NCI-H128 (cell line): ENCODE data around the gene VIT.
A peak's percentile ranks its signal among the peaks of the same experiment; 100 is the strongest.
"Not testable (repeated sequence)": the region's sequence is repeated elsewhere in the genome, so short reads cannot be mapped to it uniquely, and the experiment has no call there.

Experiments used
- DNase-seq: peaks from one replicate; lab custom pipeline; 2025; ENCODE audit not compliant: unreplicated experiment; lab: John Stamatoyannopoulos, UW

The VIT gene

DNA sequence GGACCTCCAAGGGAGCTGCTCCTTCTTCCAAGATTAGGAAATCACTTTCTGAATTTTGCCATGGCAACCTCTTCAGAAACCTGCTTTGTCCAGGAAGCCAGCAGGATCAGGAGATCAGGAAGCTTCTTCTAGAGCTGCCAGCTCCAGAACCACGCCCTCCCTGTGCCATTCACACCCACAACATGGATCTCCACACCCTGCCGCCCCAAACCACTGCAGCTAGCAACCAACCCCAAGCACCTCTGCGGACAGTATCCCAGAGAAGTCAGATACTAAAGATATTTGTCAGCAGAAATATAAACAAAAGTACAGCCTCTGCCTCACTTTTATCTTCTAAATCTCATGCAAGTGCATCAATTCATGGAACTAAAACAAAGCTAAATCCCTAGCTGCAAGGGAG lies 106.4 kb downstream of the VIT start:
- DNase-seq: no peak

- DNase-seq: no peak
Observed at GRCh38 chr2:36805635-36806224, 109.2 kb downstream of the VIT start.

GRCh38 chr2:36807223-36807886 lies 110.8 kb downstream of the VIT start:
- no peak for DNase-seq

DNA sequence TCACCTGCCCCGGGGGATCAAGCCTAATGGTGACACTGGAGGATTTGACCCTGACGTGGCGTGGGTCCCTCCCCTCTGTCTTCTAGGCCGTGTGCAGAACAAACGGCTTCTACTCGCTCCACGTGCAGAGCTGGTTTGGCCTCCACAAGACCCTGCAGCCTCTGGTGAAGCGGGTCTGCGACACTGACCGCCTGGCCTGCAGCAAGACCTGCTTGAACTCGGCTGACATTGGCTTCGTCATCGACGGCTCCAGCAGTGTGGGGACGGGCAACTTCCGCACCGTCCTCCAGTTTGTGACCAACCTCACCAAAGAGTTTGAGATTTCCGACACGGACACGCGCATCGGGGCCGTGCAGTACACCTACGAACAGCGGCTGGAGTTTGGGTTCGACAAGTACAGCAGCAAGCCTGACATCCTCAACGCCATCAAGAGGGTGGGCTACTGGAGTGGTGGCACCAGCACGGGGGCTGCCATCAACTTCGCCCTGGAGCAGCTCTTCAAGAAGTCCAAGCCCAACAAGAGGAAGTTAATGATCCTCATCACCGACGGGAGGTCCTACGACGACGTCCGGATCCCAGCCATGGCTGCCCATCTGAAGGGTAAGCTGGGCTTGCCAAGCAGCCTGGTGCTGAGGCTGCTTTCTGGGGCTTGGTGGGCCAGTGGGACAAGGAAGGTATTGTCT lies 112.0 kb downstream of the VIT start:
- DNase-seq: no peak

DNA sequence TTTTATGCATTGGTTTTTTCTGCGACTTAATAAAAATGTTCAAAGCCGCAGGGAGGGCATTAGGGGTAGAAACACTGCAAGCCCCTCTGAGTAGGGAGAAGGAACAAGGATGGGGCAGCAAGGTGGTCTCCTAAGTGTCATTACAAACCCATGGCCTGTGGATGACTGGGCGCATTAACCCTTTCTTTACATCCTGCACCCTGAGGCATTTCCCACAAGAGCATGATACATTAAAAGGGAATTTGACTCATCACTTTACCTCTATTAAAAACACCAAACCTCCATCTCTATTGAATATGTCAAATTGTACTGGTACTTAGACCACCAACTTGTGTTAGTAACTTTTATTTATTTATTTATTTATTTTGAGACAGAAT lies 112.5 kb downstream of the VIT start:
- DNase-seq: no peak

- DNase-seq: no peak
Observed at GRCh38 chr2:36811071-36811470, 114.6 kb downstream of the VIT start.

DNA sequence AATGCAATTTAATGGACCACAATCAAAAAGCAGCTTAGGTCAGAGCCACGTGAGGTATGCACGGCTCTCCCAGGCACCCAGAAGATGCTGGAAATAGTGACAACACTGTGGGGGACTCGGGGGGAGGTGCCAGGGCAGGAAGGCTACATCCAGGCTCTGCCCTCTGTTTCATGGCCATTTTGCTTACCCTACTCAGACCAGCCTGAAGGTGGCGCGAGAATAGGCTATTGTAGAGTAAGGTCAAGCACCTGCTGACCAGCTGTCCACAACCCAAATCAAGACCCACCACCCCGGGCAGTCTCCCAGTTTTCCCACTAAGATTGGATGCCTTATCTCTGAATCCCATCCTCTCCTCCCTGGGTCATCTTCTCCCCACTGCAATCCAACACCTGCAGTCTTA lies 115.7 kb downstream of the VIT start:
- no peak for DNase-seq

- DNase-seq: no peak
Observed at GRCh38 chr2:36818542-36818941, 122.0 kb downstream of the VIT start.

DNA sequence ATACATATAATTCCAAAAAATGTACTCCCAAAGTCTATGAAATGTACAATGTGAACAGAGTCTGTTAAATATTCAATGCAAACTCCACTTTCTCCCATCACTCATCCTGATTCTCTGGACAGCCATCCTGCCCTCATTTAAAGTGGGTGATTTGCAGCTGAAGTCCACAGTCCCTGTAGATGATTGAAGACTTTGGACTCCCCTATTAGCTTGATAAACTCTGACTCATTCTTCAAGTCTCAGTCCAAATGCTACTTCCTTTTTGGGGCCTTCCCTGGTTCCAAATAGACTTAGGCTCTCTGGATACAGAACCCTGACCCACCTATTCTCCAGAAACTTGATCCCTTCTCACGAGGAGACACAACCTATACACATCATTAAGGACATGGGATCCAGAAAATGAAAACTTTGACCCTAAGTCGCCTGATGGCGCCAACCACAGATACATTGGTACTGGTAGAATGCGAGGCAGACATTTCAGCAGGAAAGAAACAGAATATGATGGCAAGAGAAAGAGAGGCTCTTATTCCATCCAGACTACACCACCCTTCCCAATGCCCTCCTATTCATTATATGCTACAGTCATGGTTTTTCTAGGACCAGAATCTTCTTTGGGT lies 122.7 kb downstream of the VIT start:
- no peak for DNase-seq

DNA sequence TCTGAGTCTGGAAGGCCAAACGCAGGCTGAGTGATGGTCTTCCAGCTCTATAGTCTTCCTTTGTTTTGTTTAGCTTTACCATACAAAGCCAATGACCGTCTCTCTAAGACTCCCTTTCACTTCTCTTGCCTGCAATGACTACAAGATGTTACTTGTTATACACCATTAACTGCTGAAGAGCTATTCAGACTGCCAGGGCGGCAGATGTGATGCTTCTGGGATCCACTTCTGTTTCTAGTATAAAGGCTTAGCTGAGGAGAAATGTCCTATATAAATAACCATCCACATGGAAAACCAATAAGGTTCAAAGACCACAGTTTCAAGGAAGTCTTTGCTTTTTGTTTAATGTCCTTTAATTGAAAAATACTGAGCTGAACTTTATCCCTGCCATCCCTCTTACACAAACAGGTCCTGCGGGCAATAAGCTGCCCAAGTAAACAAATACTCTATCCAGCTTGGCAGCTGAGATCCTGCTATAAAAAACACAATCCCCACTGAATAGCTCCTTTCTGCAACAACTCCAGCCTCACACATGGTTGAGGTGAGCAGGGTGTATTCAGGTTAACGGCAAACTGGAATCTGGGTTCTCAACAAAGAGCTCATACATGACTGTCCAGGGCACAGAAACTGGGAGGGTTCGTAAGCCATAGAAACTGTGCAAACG lies 124.6 kb downstream of the VIT start:
- DNase-seq: peak; percentile 49

- DNase-seq: no peak
Observed at GRCh38 chr2:36823862-36824261, 127.4 kb downstream of the VIT start.

DNA sequence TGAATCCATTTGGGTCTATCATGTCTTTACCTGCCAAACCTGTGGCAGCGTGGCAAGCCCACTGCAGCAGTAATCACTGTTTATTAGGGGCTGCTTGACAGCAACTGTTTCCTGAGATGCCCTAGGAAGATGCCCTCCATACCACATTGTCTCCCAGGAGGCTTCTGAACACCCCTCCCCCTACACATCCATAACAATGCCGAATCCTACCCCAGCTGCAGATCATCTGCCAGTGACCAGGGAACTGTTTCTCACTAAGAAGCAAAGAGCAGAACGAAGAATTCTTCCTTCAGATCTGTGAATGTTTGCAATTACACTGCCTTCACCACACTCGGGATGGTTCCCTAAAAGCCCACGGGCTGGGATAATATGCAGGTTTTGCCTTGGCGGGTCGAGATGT lies 127.8 kb downstream of the VIT start:
- no peak for DNase-seq

- DNase-seq: not testable (repeated sequence)
Observed at GRCh38 chr2:36824683-36825082, 128.2 kb downstream of the VIT start.

DNA sequence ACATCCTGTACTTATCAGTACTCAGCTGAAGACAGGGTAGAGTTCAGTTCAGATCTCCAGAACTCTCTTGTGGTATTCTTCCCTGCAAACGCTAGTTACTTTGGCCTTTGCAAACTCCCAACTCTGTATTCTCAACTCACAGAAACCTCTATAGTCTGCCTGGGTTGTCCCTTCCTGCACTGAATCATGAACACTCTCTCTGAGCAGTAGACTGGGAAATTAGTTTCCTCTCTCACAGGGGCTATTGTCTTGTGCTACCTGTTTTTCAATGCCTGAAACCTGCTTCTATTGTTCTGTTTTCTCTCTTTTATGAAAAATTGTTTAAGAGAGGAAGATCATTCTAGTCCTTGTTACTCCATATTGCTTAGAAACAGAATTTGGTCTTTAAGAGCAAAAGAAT lies 134.7 kb downstream of the VIT start:
- no peak for DNase-seq

DNA sequence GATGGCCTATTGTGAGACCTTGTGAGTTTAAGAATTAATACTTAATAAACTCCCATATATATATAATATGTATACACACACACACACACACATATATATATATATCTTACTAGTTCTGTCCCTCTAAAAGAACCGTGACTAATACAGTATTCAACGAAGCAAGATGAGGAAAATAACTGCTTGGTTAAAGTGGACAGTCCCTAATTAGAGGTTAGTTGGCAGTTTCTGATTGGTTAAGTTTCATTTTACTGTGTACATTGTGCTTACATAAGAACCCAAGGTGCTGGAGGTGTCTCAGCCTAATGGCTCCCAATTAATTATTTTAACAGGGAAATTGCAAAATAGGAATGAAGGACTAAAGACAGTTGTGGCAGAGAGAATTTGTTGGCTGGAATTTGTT lies 137.7 kb downstream of the VIT start:
- no peak for DNase-seq

GRCh38 chr2:36834731-36835524 lies 138.4 kb downstream of the VIT start:
- DNase-seq: no peak

GRCh38 chr2:36839976-36840617 lies 143.6 kb downstream of the VIT start:
- DNase-seq: no peak

DNA sequence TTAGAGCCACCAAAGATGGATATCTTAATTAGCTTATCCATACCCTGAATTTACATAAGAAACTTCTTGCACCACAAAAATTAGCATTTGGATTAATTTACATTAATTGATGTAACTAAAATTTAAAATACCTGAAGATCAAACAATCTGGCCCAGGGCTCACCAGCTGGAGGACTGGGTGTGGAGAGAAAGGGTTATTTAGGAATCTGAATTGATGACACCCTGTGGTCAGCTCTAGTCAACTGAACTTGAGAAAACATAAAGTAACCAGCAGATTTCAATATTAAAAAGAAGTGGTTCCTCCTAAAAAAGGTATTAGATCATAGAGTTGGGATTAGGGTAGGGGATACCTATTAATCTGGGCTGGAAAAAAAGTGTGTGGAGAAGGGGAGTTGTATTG lies 147.3 kb downstream of the VIT start:
- DNase-seq: no peak

- no peak for DNase-seq
Observed at GRCh38 chr2:36849265-36849664, 152.8 kb downstream of the VIT start.

GRCh38 chr2:36854241-36854640 lies 157.7 kb downstream of the VIT start:
- DNase-seq: no peak
